ENCODE measurements around the gene RUNX2. TPM values are rescaled to one million over a fixed set of nuclear protein-coding genes. Genes with fewer than 3 reads are reported as not detected.

RUNX2 gene
- total RNA-seq, 1 experiment from 2014 or later = 7.0 TPM

DNA sequence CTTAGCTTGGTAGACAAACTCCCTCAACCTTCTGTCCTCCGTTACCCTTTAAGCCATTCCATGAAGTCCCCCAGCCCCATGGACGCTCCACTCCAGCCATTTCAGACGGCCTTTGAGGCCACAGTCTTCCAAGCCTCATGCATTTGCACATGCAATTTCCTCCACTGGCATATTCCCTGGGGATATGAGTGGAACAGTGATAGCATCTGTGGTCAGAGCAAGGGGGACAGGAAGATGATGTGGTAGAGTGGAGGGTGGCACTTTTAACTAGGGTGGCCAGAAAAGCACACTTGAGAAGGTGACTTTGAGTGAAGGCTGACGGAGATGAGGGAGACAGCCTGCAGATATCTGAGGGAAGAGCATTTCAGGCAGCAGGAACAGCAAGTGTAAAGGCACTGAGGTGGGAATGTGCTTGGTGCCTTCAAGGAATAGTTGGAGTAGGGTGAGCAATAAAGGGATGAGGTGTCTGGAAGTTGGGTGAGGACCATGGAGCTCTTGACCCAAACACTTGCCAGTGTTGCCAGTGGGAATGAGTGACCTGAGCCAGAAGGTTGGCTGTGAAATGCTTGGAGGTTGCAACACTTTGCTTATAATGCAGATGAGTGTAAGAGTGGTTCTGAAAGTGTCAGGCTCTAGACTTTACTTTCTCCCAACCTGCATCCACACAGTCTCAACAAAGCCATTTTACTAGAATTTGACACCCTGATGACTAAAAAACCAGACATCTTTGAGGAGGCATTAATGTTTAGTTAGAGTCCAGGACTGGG lies 325.2 kb downstream of the RUNX2 start:
- BruUV-seq (replicated peaks) = no TSS peak
- POLR2A ChIA-PET = no interaction called here
- no peaks in the 10 kb centered on the region for H3K27me3 ChIP-seq (ENCODE audit: control insufficient read depth, insufficient read depth, low read length)
- intact Hi-C loops (cut with micrococcal nuclease; ENCODE audit: unreplicated experiment) (no loop called here), in situ Hi-C loops (cut with HindIII; ENCODE audit: low pct_unique_long_range_greater_than_20kb, low sequenced_read_pairs) (no loop called here)
- no peaks in the 10 kb centered on the region for H3K9me3 ChIP-seq (ENCODE audit: control insufficient read depth, insufficient read depth, low read depth, low read length)
- TF ChIP-seq TCF7L2 (IDR thresholded peaks at IDR 0.05; ENCODE audit: low read depth, low read length) (no peak), SIN3A (IDR thresholded peaks at IDR 0.05; ENCODE audit: borderline replicate concordance, insufficient read depth, low read depth, low read length) (no peak), POLR2AphosphoS5 (IDR thresholded peaks at IDR 0.05; ENCODE audit: low read depth, low read length) (no peak)
- TF ChIP-seq, protein P1, sequence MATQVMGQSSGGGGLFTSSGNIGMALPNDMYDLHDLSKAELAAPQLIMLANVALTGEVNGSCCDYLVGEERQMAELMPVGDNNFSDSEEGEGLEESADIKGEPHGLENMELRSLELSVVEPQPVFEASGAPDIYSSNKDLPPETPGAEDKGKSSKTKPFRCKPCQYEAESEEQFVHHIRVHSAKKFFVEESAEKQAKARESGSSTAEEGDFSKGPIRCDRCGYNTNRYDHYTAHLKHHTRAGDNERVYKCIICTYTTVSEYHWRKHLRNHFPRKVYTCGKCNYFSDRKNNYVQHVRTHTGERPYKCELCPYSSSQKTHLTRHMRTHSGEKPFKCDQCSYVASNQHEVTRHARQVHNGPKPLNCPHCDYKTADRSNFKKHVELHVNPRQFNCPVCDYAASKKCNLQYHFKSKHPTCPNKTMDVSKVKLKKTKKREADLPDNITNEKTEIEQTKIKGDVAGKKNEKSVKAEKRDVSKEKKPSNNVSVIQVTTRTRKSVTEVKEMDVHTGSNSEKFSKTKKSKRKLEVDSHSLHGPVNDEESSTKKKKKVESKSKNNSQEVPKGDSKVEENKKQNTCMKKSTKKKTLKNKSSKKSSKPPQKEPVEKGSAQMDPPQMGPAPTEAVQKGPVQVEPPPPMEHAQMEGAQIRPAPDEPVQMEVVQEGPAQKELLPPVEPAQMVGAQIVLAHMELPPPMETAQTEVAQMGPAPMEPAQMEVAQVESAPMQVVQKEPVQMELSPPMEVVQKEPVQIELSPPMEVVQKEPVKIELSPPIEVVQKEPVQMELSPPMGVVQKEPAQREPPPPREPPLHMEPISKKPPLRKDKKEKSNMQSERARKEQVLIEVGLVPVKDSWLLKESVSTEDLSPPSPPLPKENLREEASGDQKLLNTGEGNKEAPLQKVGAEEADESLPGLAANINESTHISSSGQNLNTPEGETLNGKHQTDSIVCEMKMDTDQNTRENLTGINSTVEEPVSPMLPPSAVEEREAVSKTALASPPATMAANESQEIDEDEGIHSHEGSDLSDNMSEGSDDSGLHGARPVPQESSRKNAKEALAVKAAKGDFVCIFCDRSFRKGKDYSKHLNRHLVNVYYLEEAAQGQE (IDR thresholded peaks at IDR 0.05; ENCODE audit: insufficient read depth in 1 of 2, low read depth in 2 of 2, low read length in 1 of 2) = no peak
- TF ChIP-seq, protein P2, sequence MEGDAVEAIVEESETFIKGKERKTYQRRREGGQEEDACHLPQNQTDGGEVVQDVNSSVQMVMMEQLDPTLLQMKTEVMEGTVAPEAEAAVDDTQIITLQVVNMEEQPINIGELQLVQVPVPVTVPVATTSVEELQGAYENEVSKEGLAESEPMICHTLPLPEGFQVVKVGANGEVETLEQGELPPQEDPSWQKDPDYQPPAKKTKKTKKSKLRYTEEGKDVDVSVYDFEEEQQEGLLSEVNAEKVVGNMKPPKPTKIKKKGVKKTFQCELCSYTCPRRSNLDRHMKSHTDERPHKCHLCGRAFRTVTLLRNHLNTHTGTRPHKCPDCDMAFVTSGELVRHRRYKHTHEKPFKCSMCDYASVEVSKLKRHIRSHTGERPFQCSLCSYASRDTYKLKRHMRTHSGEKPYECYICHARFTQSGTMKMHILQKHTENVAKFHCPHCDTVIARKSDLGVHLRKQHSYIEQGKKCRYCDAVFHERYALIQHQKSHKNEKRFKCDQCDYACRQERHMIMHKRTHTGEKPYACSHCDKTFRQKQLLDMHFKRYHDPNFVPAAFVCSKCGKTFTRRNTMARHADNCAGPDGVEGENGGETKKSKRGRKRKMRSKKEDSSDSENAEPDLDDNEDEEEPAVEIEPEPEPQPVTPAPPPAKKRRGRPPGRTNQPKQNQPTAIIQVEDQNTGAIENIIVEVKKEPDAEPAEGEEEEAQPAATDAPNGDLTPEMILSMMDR (IDR thresholded peaks at IDR 0.05) = no peak
- no peak overlapping the region for H3K27ac ChIP-seq (ENCODE audit: low read length)
- no peak overlapping the region for H3K4me3 ChIP-seq (ENCODE audit: low read depth in 2 of 2, low read length in 2 of 2)
- peaks cover 12% of the 10 kb centered on the region for H3K4me1 ChIP-seq (ENCODE audit: control insufficient read depth, insufficient read depth, low read length)
- DNase-seq (ENCODE audit: low read depth, low spot score) = no peak
- H3K36me3 ChIP-seq (ENCODE audit: control insufficient read depth, insufficient read depth, low read length) = no peaks in the 10 kb centered on the region
- no peak for ATAC-seq
- CTCF ChIA-PET = no interaction called here

DNA sequence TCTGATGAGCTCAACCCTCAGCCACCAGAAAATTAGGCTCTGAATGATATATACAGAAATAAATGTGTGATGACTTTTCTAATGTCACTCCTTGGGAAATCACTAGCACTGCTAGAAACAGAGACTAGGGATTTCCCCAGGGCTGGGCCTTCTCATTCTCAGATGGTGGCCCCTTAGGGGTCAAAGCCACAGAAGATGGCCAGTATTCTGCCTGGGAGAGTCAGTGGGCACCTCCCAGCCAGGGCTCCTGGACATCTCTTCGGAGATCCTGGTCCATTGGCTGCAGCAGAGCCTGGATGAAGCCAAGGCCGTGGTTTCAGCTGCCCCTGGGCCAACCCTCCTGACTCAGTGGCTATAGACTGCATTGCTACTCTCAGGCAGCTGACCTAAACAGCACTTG lies 326.5 kb downstream of the RUNX2 start:
- Histone ChIP-seq H3K36me3 (ENCODE audit: control insufficient read depth, insufficient read depth, low read length) (no peaks in the 10 kb centered on the region), H3K27ac (ENCODE audit: low read length) (peak overlapping the region; percentile 49), H3K4me3 (ENCODE audit: low read depth in 2 of 2, low read length in 2 of 2) (no peak overlapping the region), H3K4me1 (ENCODE audit: control insufficient read depth, insufficient read depth, low read length) (peaks cover 12% of the 10 kb centered on the region), H3K9me3 (ENCODE audit: control insufficient read depth, insufficient read depth, low read depth, low read length) (no peaks in the 10 kb centered on the region), H3K27me3 (ENCODE audit: control insufficient read depth, insufficient read depth, low read length) (no peaks in the 10 kb centered on the region)
- CTCF ChIA-PET = no interaction called here
- POLR2A ChIA-PET = no interaction called here
- intact Hi-C loops (cut with micrococcal nuclease; ENCODE audit: unreplicated experiment) = no loop called here
- no peak for ATAC-seq
- in situ Hi-C loops (cut with HindIII; ENCODE audit: low pct_unique_long_range_greater_than_20kb, low sequenced_read_pairs) = no loop called here
- BruUV-seq (replicated peaks) = no TSS peak
- DNase-seq (ENCODE audit: low read depth, low spot score) = no peak
- TF ChIP-seq, protein P2 (IDR thresholded peaks at IDR 0.05) = no peak
- TF ChIP-seq POLR2AphosphoS5 (IDR thresholded peaks at IDR 0.05; ENCODE audit: low read depth, low read length) (no peak), TCF7L2 (IDR thresholded peaks at IDR 0.05; ENCODE audit: low read depth, low read length) (no peak), SIN3A (IDR thresholded peaks at IDR 0.05; ENCODE audit: borderline replicate concordance, insufficient read depth, low read depth, low read length) (no peak)
- TF ChIP-seq, protein P1 (IDR thresholded peaks at IDR 0.05; ENCODE audit: insufficient read depth in 1 of 2, low read depth in 2 of 2, low read length in 1 of 2) = no peak
